Heart right ventricle (tissue), 16 donors: ENCODE measurements around the gene RPN2. TPM values are rescaled to one million over a fixed set of nuclear protein-coding genes. Genes with fewer than 3 reads are reported as not detected.

Experiments
- ATAC-seq, 8 donors: fragments of 200-7000 bp; cut with Tn5 transposase; one replicate each; pipeline ENCODE4 v1.9.1; 2020; ENCODE audit warnings: mild to moderate bottlenecking in 8 of 8, moderate library complexity in 8 of 8, moderate number of reproducible peaks in 1 of 8
- DNase-seq, 2 donors: peaks; one replicate each; pipeline ENCODE4 v3.0.0-alpha.2; 2020
- H3K27ac ChIP-seq, 10 donors: fragments of 200-600 bp; sonication (generic) in 2 of 10; one replicate each; pipeline versions ENCODE4 v1.5.0 to v1.8.0; 2020 to 2022; ENCODE audit warnings: mild to moderate bottlenecking in 3 of 10
- H3K27me3 ChIP-seq, 7 donors: fragments of 200-600 bp; one replicate each; pipeline ENCODE4 v1.8.0; 2021 to 2022; ENCODE audit warnings: mild to moderate bottlenecking in 2 of 7
- H3K36me3 ChIP-seq, 9 donors: fragments of 200-600 bp; sonication (generic) in 1 of 9; one replicate each; pipeline versions ENCODE4 v1.5.0 to v1.8.0; 2020 to 2022; ENCODE audit warnings: mild to moderate bottlenecking in 2 of 9
- H3K4me1 ChIP-seq, 9 donors: fragments of 200-600 bp; sonication (generic) in 1 of 9; one replicate each; pipeline versions ENCODE4 v1.5.0 to v1.8.0; 2020 to 2022; ENCODE audit warnings: mild to moderate bottlenecking in 4 of 9
- H3K4me3 ChIP-seq, 10 donors: fragments of 200-600 bp; sonication (generic) in 2 of 10; one replicate each; pipeline versions ENCODE4 v1.5.0 to v1.8.0; 2020 to 2022; ENCODE audit warnings: mild to moderate bottlenecking in 7 of 10, moderate library complexity in 2 of 10
- H3K9me3 ChIP-seq, 11 donors: fragments of 200-600 bp in 10 of 11; sonication (generic) in 2 of 11; one replicate each; pipeline versions ENCODE4 v1.5.0 to v1.8.0; 2013 to 2022; ENCODE audit warnings: mild to moderate bottlenecking in 2 of 11, control low read depth in 1 of 11, moderate library complexity in 1 of 11
- WGBS, 2 donors: extraction: QIAGEN DNeasy Blood & Tissue Kit; methylation state at CpG; one replicate each; pipeline ENCODE4 v1.1.7; 2013; ENCODE audit warnings: inconsistent platforms in 1 of 2; 5-methylcytosine and 5-hydroxymethylcytosine counted together
- intact Hi-C, 10 donors: fragments of 100-400 bp; cut with DNase I; formaldehyde crosslinking; loops; one replicate each; pipeline versions ENCODE4 v1.11.1 to v1.14.2; 2022
- polyA plus RNA-seq, 2 donors: library from polyadenylated mRNA; stranded (reverse); fragments of 200-250 nt; gene quantifications; one replicate each; pipeline ENCODE4 v1.2.3, GENCODE V29; 2013
- total RNA-seq, 10 donors: library from RNA; stranded (reverse); fragmentation: NEBNext Ultra II Directional in 3 of 10; extraction: Animal tissue kit (Norgen Biotek cat#: 25700) in 3 of 10; gene quantifications; one replicate each; pipeline versions ENCODE4 v1.2.1 to v1.2.4, GENCODE V29; 2021 to 2023
- TF ChIP-seq, protein P1 (sequence below), 9 donors: fragments of 200-600 bp; sonication (generic) in 2 of 9; IDR thresholded peaks; one replicate each; pipeline versions ENCODE4 v1.5.0 to v1.8.0; 2021 to 2022; ENCODE audit warnings: antibody characterized with exemption in 9 of 9, mild to moderate bottlenecking in 5 of 9, moderate library complexity in 1 of 9
- donor health status: Arrhythmogenic right ventricular cardiomyopathy.
- donor health status: ischemic (EF 13 %, LVEDD 7.1; RV severe dilation, severe dysfunction).
- donor health status: healthy with polysubstance abuse.
- donor health status: DM: no; HTN: yes; CAD: no.
- donor health status: DM: no; HTN: no; CAD: no.
- donor health status: ischemic (EF 25% LVEDD 6.9; RV normal size, moderate dysfunction).
- donor health status: ischemic (EF 25% LVEDD 5.7; RV mildly dilated, moderate dysfunction).
- donor health status: healthy.
- donor health status: DM: yes; HTN: yes; CAD: no.
- donor health status: Ischemic cardiomyopathy.
- donor health status: ischemic (EF 35%, LVEDD 5.7; RV mildly dilated, moderate dysfunction).
- donor health status: nonischemic (EF 11% LVEDD 7.7; RV severe dilation, severe dysfunction).
- donor health status: DM: yes; HTN: yes; CAD: no.
- donor health status: PGD.
- donor health status: ischemic (EF 29% LVEDD 5.4; RV normal size, mild dysfunction).
- donor health status: nonischemic (EF 23%, LVEDD 6.1; RV moderate dilation, normal function).

The RPN2 gene
- total and polyA plus RNA-seq, 12 donors, result 30.9 to 166 (median 95.2) TPM

DNA sequence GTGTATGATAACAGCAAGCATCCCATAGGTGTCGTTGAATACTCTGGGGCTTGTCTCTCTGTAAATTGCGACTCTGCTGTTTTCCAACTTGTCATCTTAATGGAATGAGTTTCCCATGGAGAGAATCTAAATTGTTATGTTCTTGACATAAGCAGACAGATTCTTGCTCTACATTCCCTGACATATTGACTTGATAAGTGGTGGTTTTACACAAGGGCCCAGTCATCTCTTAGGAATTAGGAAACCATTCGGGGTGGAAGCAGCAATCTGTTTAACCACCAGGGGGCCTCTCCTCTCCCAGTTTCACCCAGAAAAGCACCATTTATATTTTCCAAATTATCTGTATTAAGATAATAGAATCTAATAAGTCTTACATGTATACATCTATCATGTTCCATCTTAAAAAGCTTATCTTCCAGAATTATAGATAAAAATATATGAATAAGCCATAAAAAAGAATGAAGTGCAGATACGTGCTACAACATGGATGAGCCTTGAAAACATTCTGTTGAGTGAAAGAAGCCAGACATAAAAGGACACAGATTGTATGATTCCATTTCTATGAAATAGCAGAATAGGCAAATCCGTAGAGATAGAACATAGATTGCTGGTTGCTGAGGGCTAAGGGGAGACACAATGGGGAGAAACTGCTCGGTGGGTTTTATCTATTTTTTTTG is 23.3 kb downstream of the RPN2 start:
- Histone ChIP-seq H3K4me1 (peaks cover 0 to 20% (median 6%) of the 10 kb centered on the region in 9 donors), H3K27me3 (no peaks in the 10 kb centered on the region), H3K27ac (peak overlapping the region in 1 of 10 donors; percentile 9), H3K36me3 (peaks cover 6 to 99% (median 46%) of the 10 kb centered on the region in 9 donors), H3K4me3 (no peak overlapping the region), H3K9me3 (no peaks in the 10 kb centered on the region)
- intact Hi-C loops, result loop anchor here in 6 of 10 donors (5.0 to 10.0 kb wide), 5 partner anchors 62 to 335 kb away; partner anchors contain the start of gene GHRH (in 1 of the 6)
- ATAC-seq, result peak in 4 of 8 donors; percentile 56 to 70 (median 64)
- DNase-seq, result peak in 1 of 2 donors; percentile 16
- 69 to 73% methylated on average over 6 of the region's 6 CpGs for WGBS, 2 donors
- TF ChIP-seq, protein P1, sequence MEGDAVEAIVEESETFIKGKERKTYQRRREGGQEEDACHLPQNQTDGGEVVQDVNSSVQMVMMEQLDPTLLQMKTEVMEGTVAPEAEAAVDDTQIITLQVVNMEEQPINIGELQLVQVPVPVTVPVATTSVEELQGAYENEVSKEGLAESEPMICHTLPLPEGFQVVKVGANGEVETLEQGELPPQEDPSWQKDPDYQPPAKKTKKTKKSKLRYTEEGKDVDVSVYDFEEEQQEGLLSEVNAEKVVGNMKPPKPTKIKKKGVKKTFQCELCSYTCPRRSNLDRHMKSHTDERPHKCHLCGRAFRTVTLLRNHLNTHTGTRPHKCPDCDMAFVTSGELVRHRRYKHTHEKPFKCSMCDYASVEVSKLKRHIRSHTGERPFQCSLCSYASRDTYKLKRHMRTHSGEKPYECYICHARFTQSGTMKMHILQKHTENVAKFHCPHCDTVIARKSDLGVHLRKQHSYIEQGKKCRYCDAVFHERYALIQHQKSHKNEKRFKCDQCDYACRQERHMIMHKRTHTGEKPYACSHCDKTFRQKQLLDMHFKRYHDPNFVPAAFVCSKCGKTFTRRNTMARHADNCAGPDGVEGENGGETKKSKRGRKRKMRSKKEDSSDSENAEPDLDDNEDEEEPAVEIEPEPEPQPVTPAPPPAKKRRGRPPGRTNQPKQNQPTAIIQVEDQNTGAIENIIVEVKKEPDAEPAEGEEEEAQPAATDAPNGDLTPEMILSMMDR (IDR thresholded peaks at IDR 0.05), result peak; percentile 63 to 82 (median 74)

DNA sequence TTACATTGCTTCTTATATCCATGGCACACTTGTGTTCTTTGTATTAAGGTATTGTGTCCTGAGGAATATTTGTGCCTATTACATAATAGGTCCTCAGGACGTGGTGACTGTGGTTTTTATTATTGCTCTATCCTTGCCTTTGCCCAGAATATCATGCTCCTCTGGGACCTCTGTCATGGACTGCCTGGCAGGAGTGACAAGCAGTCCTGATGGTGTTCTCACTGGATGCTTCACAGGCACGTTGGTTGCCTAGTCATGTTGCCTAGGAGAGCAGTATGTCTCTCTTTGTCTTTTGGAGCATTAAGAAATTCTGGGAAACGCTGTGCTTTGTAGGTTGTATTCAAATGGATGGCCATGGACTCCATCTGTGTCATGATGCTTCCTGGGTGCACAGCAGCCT is 24.9 kb downstream of the RPN2 start:
- no peaks in the 10 kb centered on the region for H3K27me3 ChIP-seq
- ATAC-seq (peak in 2 of 8 donors; percentile 20 to 53), DNase-seq (no peak)
- no peak overlapping the region for H3K27ac ChIP-seq
- peaks cover 0 to 13% (median 6%) of the 10 kb centered on the region in 9 donors for H3K4me1 ChIP-seq
- H3K36me3 ChIP-seq, result peaks cover 7 to 100% (median 51%) of the 10 kb centered on the region in 9 donors
- 78 to 81% methylated on average over 3 of the region's 3 CpGs for WGBS, 2 donors
- no peaks in the 10 kb centered on the region for H3K9me3 ChIP-seq
- H3K4me3 ChIP-seq, result no peak overlapping the region
- TF ChIP-seq, protein P1 (IDR thresholded peaks at IDR 0.05), result no peak
- intact Hi-C loops, result loop anchor here in 6 of 10 donors (5.0 to 10.0 kb wide), 5 partner anchors 61 to 333 kb away; partner anchors contain the start of gene GHRH (in 1 of the 6)

DNA sequence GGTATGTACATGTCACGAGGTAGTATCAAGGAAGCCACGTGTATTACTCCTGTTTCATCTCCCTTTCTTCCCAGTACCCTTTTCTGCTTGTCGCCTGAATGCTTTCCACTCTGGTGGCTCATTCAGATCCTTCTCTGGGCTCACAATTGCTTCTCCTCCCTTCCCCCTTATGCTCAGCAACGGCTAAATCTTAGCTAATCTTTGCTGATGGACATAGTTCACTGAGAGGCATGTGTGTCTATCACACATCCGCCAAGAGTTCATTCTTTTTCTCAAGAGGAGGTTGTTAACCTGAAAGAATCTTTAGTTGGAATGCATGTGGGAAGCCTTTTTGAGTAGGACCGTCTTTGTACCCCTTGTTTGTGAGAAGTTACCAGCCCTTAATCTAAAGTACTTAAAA is 26.0 kb downstream of the RPN2 start:
- TF ChIP-seq, protein P1 (IDR thresholded peaks at IDR 0.05), result no peak
- H3K36me3 ChIP-seq, result peaks cover 7 to 100% (median 53%) of the 10 kb centered on the region in 9 donors
- WGBS, 2 donors, result 65 to 78% methylated on average over 6 of the region's 6 CpGs
- H3K4me3 ChIP-seq, result no peak overlapping the region
- H3K27ac ChIP-seq, result no peak overlapping the region
- H3K4me1 ChIP-seq, result peaks cover 0 to 11% (median 6%) of the 10 kb centered on the region in 9 donors
- intact Hi-C loops, result loop anchor here in 2 of 10 donors (10.0 kb wide), 2 partner anchors 60 to 180 kb away; partner anchors contain the start of gene GHRH (in 1 of the 2)
- DNase-seq, result no peak
- ATAC-seq, result no peak
- H3K27me3 ChIP-seq, result no peaks in the 10 kb centered on the region
- no peaks in the 10 kb centered on the region for H3K9me3 ChIP-seq

DNA sequence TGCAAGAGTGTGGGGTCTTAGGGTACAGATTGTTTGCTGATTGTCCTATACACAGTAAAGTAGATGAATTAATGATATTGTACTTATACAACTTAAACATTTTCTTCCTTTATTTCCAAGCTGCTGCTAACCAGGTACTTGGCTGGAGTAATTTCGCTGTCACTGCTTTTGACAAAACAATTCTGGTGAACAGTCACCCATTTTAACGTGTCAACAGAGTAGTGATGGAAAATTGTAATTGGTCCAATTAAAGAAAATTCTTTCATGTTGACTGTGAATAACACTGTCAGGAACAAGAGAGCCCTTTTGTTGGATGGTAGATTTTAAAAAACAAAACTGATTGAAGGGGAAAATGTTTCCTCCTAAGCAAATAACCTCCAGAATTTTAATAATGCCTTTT is 26.7 kb downstream of the RPN2 start:
- no peak overlapping the region for H3K27ac ChIP-seq
- intact Hi-C loops, result loop anchor here in 2 of 10 donors (10.0 kb wide), 2 partner anchors 59 to 179 kb away; partner anchors contain the start of gene GHRH (in 1 of the 2)
- 63 to 70% methylated on average over 2 of the region's 2 CpGs for WGBS, 2 donors

More for the DNA sequence above, 26.7 kb downstream of the RPN2 start:
- ATAC-seq (no peak), DNase-seq (no peak)
- H3K9me3 ChIP-seq, result no peaks in the 10 kb centered on the region
- no peaks in the 10 kb centered on the region for H3K27me3 ChIP-seq
- H3K4me1 ChIP-seq, result peaks cover 0 to 11% (median 6%) of the 10 kb centered on the region in 9 donors
- peaks cover 7 to 100% (median 56%) of the 10 kb centered on the region in 9 donors for H3K36me3 ChIP-seq
- TF ChIP-seq, protein P1 (IDR thresholded peaks at IDR 0.05), result no peak
- H3K4me3 ChIP-seq, result no peak overlapping the region
